Stimulated activated CD8-positive, alpha-beta memory T cell treated with anti-CD3 and anti-CD28 coated beads, Interleukin-15, amount 100 ng/mL, for 4 hours (primary cell): ENCODE data around the gene RFX3.

ENCODE experiments used
- DNase-seq, 2 donors: peaks; one replicate each; pipeline ENCODE4 v3.0.0-alpha.2; 2020; ENCODE audit warnings: low read depth in 2 of 2

The RFX3 gene

DNA sequence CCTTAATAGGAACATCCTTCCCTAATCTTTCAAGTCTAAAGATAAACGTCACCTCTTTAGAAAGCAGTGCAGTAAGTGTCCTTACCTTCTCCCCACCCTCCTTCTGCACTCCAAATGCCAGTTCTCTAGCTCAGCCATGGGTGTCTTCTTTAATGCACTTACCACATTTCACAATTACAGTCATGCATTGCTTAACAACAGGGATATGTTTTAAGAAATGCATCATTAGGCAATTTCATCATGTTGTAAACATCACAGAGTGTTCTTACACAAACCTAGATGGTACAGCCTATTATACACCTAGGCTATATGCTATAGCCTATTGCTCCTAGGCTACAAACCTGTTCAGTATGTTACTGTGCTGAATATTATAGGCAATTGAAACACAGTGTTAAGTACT lies 91.2 kb downstream of the RFX3 start:
- no peak for DNase-seq

GRCh38 chr9:3433754-3434153 lies 92.0 kb downstream of the RFX3 start:
- no peak for DNase-seq

GRCh38 chr9:3433066-3433465 lies 92.7 kb downstream of the RFX3 start:
- no peak for DNase-seq

- DNase-seq: no peak
These were observed 93.9 kb downstream of the RFX3 start for GRCh38 chr9:3431890-3432289.

- DNase-seq: no peak
These were observed 105.9 kb downstream of the RFX3 start for GRCh38 chr9:3419893-3420292.

- DNase-seq: no peak
These were observed 109.9 kb downstream of the RFX3 start for GRCh38 chr9:3415906-3416305.

- no peak for DNase-seq
These were observed 111.8 kb downstream of the RFX3 start for GRCh38 chr9:3413984-3414383.

- no peak for DNase-seq
These were observed 115.3 kb downstream of the RFX3 start for GRCh38 chr9:3410461-3410860.

- DNase-seq: no peak
These were observed 116.3 kb downstream of the RFX3 start for GRCh38 chr9:3409453-3409852.

DNA sequence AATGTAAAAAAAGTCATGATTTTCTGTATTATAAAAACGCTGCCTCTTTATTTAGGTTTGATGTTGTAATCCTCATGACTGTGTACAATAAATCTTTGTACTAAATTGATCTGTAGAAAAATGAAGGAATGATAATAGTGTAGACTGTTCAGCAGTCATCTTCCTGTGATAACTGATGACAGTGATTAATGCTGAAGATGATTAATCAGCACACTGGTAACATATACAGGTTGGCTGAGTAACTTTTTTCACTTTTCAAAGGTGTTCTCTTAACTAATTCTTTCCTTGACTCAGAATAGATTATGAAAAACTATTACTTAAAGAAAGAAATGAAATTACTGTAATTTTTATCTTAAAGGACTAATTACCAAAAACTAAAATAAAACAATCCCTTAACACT lies 122.5 kb downstream of the RFX3 start:
- DNase-seq: no peak

DNA sequence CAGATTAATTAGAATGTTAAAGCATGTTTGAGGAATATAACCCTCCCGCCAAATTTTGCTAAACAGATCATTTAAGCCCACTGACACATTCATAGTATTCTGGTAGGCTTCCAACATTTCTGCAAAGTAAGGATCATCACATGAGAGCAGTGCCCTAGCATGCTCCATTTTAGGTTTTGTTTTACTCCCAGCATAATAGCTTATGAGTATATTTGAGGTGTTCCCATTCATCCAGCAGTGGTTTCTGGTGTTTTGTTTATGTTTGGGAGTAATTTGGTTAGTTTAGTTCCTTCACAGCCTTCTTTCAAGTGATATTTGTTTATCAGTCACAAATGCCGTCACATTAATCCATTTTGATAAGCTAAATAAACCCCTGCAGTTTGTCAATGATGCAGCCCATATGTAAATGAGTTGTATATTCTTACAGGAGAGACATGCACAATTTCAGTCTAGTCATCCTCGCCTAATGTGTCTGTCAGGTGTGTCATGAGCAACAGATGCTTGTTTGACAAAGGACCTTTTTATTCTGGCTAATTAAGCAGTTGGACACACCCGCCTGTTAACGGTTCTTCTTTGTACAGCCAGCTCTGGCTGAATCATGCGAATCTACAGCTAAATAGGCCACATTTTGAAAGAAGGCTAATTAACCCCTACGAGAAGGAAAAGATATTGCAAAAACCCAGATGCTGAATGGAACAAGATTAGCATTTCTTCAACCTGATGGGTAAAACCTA lies 124.4 kb downstream of the RFX3 start:
- DNase-seq: no peak

GRCh38 chr9:3398232-3398648 lies 127.6 kb downstream of the RFX3 start:
- DNase-seq: no peak

GRCh38 chr9:3397766-3398165 lies 128.0 kb downstream of the RFX3 start:
- no peak for DNase-seq

DNA sequence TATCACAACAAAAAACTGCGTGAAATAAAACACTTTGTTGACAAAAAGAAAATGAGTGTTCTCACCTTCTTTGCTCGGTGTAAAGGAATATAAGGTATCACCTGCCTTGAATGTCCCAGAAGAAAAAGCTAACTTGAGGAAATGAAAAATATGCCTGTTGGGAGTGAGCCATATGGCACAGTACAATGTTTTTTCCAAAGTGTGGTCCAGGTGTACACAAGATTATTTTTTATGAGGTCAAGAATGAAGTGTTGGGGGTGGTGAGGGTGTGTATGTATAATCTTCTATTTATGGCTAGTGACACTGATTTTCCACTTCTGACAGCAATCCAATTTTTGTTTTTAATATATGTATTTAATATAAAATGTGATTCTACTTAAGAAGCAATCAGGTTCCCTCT lies 134.4 kb downstream of the RFX3 start:
- DNase-seq: no peak

- DNase-seq: no peak
These were observed 139.0 kb downstream of the RFX3 start for GRCh38 chr9:3386753-3387152.

- DNase-seq: no peak
These were observed 139.9 kb downstream of the RFX3 start for GRCh38 chr9:3385871-3386270.

DNA sequence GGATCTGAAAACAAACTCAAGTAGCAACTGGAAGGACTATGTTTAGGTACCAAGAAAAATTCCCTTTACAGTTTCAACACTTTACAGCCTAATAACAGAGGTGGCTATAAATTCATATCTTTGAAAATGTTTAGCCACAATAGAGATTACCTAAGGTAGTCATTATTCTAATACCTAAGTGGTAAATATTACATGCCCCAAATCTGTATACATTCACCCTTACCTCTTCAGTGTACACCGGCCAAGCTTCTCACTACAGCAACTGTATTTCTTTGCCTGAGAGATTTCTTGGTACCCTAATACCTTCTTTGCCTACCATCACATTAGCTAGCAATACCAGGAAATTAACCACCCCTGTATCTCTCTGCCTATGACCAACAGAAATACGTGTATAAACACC lies 154.0 kb downstream of the RFX3 start:
- no peak for DNase-seq

DNA sequence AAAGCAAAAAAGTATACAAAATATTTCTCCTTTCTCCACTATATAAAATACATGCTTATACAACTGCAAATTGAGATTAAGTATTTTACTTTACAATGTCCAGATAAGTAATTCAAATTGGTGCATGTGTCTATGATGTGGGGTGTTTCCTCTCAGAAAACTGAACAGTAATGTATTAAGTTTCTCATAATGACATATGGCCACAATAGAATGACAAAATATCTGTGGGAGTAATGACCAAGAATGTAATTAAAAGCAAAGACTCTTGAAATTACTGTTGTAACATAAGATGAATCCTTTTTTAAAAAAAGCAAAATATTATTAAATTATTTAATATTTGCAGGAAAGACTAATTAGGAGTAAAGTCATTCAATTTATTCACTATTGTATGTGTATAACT lies 155.1 kb downstream of the RFX3 start:
- no peak for DNase-seq

- DNase-seq: no peak
These were observed 158.6 kb downstream of the RFX3 start for GRCh38 chr9:3367185-3367584.

DNA sequence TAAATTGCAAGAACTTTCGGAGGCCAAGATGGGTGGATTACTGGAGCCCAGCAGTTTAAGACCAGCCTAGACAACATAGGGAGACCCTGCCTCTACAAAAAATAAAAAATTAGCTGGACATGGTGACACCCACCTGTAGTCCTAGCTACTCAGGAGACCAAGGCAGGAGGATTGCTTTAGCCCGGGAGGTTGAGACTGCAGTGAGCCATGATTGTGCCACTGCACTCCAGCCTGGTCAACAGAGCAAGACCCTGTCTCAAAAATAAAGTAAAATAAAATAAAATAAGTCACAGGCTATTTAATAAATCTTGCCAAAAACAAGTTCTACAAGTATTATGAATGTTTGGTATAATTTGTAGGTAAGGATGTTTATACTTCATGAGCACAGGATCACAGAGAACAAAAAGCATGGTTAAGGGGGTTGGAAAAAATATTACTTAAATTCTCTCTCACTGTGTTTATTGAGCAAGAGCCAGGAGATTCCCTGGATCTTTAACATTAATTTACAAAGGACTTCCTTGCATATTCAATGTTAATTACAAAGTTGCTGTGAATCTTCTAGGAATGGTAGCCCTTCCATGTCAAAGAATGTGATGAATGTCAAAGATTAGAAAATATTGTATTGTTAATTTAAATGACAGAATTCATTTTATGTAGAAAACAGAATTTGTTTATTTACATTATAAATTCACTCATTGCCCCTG lies 164.0 kb downstream of the RFX3 start:
- DNase-seq: no peak

GRCh38 chr9:3361116-3361515 lies 164.7 kb downstream of the RFX3 start:
- DNase-seq: no peak

GRCh38 chr9:3360245-3360644 lies 165.6 kb downstream of the RFX3 start:
- no peak for DNase-seq

- DNase-seq: no peak
These were observed 166.0 kb downstream of the RFX3 start for GRCh38 chr9:3359778-3360177.
